ENCODE results near the gene HERC2. TPM values are rescaled to one million over a fixed set of nuclear protein-coding genes. Genes with fewer than 3 reads are reported as not detected.

Gene HERC2
- total RNA-seq, 2 donors from 2014 or later: 105 to 112 TPM

DNA sequence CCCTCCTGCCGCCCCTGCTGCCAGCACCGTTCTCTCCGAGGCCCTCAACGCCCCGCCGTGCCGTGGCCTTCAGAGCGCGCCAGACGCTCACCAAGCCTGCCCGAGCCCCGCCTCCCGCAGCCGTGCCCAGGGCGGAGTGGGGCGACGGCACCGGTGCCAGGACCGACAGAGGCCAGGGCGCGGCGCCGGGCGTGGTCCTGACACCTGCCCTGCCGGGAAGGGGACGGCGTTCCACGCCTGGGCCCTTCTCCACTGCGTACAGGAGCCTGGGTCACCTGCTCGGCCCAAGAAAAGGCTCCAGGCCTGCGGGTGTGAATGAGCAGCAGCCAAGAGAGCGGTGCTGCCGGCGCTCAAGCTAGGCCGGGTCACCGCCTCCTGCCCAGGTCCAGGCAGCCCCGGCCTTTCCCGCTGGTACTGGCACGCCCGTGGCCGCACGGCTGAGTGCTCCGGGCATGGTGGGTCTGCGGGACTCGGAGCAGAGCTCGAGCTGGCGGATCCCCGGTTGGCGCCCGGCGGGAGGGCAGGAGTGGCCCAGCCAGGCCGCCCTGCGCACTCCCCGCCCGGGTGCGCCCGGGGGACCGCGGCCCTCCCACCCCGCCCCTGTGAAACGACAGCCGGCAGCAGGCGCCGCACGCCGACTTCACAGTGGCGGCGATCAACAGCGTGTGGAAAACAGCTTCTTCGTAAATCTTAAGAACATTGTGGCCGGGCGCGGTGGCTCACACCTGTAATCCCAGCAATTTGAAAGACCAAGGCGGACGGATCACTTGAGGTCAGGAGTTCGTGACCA is 227.1 kb downstream of the HERC2 start:
- Histone ChIP-seq H3K27me3 (ENCODE audit: control insufficient read depth, insufficient read depth, low read length, poor library complexity, severe bottlenecking) (peaks cover 80% of the 10 kb centered on the region), H3K4me3 (ENCODE audit: low read length) (peak overlapping the region; percentile 68), H3K9me3 (ENCODE audit: control insufficient read depth, low read length) (peaks cover 13% of the 10 kb centered on the region), H3K36me3 (ENCODE audit: control insufficient read depth, insufficient read depth, low read length) (no peaks in the 10 kb centered on the region), H3K27ac (ENCODE audit: low read depth, low read length) (no peak overlapping the region), H3K9ac (ENCODE audit: extremely low read depth, low read length, poor library complexity, severe bottlenecking) (no peak overlapping the region), H3K4me1 (ENCODE audit: control insufficient read depth, insufficient read depth, low read length) (no peaks in the 10 kb centered on the region)
- Mint-ChIP-seq H3K4me3 (peak overlapping the region; percentile 57), H3K36me3 (ENCODE audit: low read depth) (no peaks in the 10 kb centered on the region), H3K4me1 (peaks cover 6% of the 10 kb centered on the region), H3K27ac (no peak overlapping the region), H3K9me3 (peaks cover 18% of the 10 kb centered on the region), H3K27me3 (ENCODE audit: insufficient read depth) (peaks cover 92% of the 10 kb centered on the region)
- peak; percentile 86 for DNase-seq
- 9% methylated on average over 48 to 76 of the region's 76 CpGs for WGBS, 2 experiments (ENCODE audit: insufficient coverage in 1 of 2, insufficient read length in 1 of 2)
- TF ChIP-seq, protein P1, sequence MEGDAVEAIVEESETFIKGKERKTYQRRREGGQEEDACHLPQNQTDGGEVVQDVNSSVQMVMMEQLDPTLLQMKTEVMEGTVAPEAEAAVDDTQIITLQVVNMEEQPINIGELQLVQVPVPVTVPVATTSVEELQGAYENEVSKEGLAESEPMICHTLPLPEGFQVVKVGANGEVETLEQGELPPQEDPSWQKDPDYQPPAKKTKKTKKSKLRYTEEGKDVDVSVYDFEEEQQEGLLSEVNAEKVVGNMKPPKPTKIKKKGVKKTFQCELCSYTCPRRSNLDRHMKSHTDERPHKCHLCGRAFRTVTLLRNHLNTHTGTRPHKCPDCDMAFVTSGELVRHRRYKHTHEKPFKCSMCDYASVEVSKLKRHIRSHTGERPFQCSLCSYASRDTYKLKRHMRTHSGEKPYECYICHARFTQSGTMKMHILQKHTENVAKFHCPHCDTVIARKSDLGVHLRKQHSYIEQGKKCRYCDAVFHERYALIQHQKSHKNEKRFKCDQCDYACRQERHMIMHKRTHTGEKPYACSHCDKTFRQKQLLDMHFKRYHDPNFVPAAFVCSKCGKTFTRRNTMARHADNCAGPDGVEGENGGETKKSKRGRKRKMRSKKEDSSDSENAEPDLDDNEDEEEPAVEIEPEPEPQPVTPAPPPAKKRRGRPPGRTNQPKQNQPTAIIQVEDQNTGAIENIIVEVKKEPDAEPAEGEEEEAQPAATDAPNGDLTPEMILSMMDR (conservative IDR thresholded peaks at IDR 0.05): no peak

GRCh38 chr15:28093752-28094535 is 228.0 kb downstream of the HERC2 start:
- peak; percentile 60 for DNase-seq
- peaks cover 21% of the 10 kb centered on the region for H3K9me3 ChIP-seq (ENCODE audit: control insufficient read depth, low read length)
- H3K36me3 Mint-ChIP-seq (ENCODE audit: low read depth): no peaks in the 10 kb centered on the region
- 67 to 71% methylated on average over 7 to 16 of the region's 20 CpGs for WGBS, 2 experiments (ENCODE audit: insufficient coverage in 1 of 2, insufficient read length in 1 of 2)
- peaks cover 23% of the 10 kb centered on the region for H3K9me3 Mint-ChIP-seq
- H3K27me3 ChIP-seq (ENCODE audit: control insufficient read depth, insufficient read depth, low read length, poor library complexity, severe bottlenecking): peaks cover 71% of the 10 kb centered on the region
- peaks cover 6% of the 10 kb centered on the region for H3K4me1 Mint-ChIP-seq
- no peak overlapping the region for H3K9ac ChIP-seq (ENCODE audit: extremely low read depth, low read length, poor library complexity, severe bottlenecking)
- no peak overlapping the region for H3K4me3 ChIP-seq (ENCODE audit: low read length)
- H3K27ac Mint-ChIP-seq: no peak overlapping the region
- H3K4me1 ChIP-seq (ENCODE audit: control insufficient read depth, insufficient read depth, low read length): no peaks in the 10 kb centered on the region
- TF ChIP-seq, protein P1 (conservative IDR thresholded peaks at IDR 0.05): no peak
- peak overlapping the region; percentile 57 for H3K4me3 Mint-ChIP-seq
- no peak overlapping the region for H3K27ac ChIP-seq (ENCODE audit: low read depth, low read length)
- no peaks in the 10 kb centered on the region for H3K36me3 ChIP-seq (ENCODE audit: control insufficient read depth, insufficient read depth, low read length)
- H3K27me3 Mint-ChIP-seq (ENCODE audit: insufficient read depth): peaks cover 90% of the 10 kb centered on the region

DNA sequence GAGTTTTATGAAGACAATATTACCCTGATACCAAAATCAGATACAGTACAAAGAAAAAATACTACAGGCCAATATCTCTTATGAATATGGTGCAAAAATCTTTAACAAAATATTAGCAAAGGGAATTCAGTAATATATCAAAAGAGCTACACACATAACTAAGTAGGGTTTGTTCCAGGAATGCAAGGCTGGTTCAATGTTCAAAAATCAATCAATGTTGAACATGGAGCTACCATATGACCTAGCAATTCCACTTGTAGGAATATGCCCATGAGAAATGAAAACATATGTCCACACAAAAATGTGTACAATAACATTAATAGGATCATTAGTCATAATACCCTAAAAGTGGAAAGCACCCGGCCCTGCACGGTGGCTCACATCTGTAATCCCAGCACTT is 230.7 kb downstream of the HERC2 start:
- Histone ChIP-seq H3K9me3 (ENCODE audit: control insufficient read depth, low read length) (peaks cover 27% of the 10 kb centered on the region), H3K4me1 (ENCODE audit: control insufficient read depth, insufficient read depth, low read length) (no peaks in the 10 kb centered on the region), H3K27ac (ENCODE audit: low read depth, low read length) (no peak overlapping the region), H3K27me3 (ENCODE audit: control insufficient read depth, insufficient read depth, low read length, poor library complexity, severe bottlenecking) (peaks cover 45% of the 10 kb centered on the region), H3K4me3 (ENCODE audit: low read length) (no peak overlapping the region), H3K36me3 (ENCODE audit: control insufficient read depth, insufficient read depth, low read length) (no peaks in the 10 kb centered on the region), H3K9ac (ENCODE audit: extremely low read depth, low read length, poor library complexity, severe bottlenecking) (no peak overlapping the region)
- Mint-ChIP-seq H3K4me1 (peaks cover 6% of the 10 kb centered on the region), H3K27me3 (ENCODE audit: insufficient read depth) (peaks cover 69% of the 10 kb centered on the region), H3K36me3 (ENCODE audit: low read depth) (no peaks in the 10 kb centered on the region), H3K9me3 (peaks cover 34% of the 10 kb centered on the region), H3K27ac (no peak overlapping the region), H3K4me3 (no peak overlapping the region)
- TF ChIP-seq, protein P1 (conservative IDR thresholded peaks at IDR 0.05): no peak
- no peak for DNase-seq
- 96 to 100% methylated on average over 2 of the region's 2 CpGs for WGBS, 2 experiments (ENCODE audit: insufficient coverage in 1 of 2, insufficient read length in 1 of 2)
